HepG2 (cell line): ENCODE results near the gene CCL27. TPM values are rescaled to one million over a fixed set of nuclear protein-coding genes. Genes with fewer than 3 reads are reported as not detected.

Experiments
- CREB3 ChIP-seq: sonication (generic); formaldehyde crosslinking; IDR thresholded peaks from 2 replicates; pipeline ENCODE4 v1.5.0; 2020; ENCODE audit warnings: missing genetic modification reagents
- ELF1 ChIP-seq: sonication (generic); formaldehyde crosslinking; IDR thresholded peaks from 2 replicates; pipeline ENCODE4 v1.4.0; 2020; ENCODE audit warnings: missing genetic modification reagents
- FLYWCH1 ChIP-seq: sonication (generic); formaldehyde crosslinking; IDR thresholded peaks from 2 replicates; pipeline ENCODE4 v1.8.1; 2023; ENCODE audit warnings: mild to moderate bottlenecking, missing genetic modification reagents
- GTF3A ChIP-seq: sonication (generic); formaldehyde crosslinking; conservative IDR thresholded peaks from 2 replicates; pipeline ENCODE4 v1.4.0; 2020; ENCODE audit warnings: mild to moderate bottlenecking, missing genetic modification reagents
- IRF1 ChIP-seq: sonication (generic); formaldehyde crosslinking; IDR thresholded peaks from 2 replicates; pipeline ENCODE4 v1.4.0; 2020; ENCODE audit warnings: low read depth, mild to moderate bottlenecking, missing genetic modification reagents
- ISL2 ChIP-seq: sonication (generic); formaldehyde crosslinking; IDR thresholded peaks from 2 replicates; pipeline ENCODE4 v1.5.0; 2020; ENCODE audit warnings: missing genetic modification reagents
- MATR3 ChIP-seq: sonication (generic); formaldehyde crosslinking; IDR thresholded peaks from 2 replicates; pipeline ENCODE4 v1.4.0; 2020; ENCODE audit warnings: missing genetic modification reagents
- MAZ ChIP-seq, 2 experiments: sonication (generic) in 1 of 2; formaldehyde crosslinking in 1 of 2; IDR thresholded peaks; 2 replicates each; pipeline versions ENCODE4 v1.5.0 to v1.6.1; 2012 to 2020; ENCODE audit warnings: low read depth in 2 of 2, mild to moderate bottlenecking in 2 of 2, borderline replicate concordance in 1 of 2, improper control_type of control experiment in 1 of 2, low read length in 1 of 2, missing genetic modification reagents in 1 of 2, moderate library complexity in 1 of 2
- PAXIP1 ChIP-seq: sonication (generic); formaldehyde crosslinking; conservative IDR thresholded peaks from 2 replicates; pipeline ENCODE4 v1.4.0; 2020; ENCODE audit warnings: mild to moderate bottlenecking, missing genetic modification reagents, moderate library complexity
- RFX1 ChIP-seq: fragments of 450-650 bp; IDR thresholded peaks from 2 replicates; pipeline ENCODE4 v1.6.1; 2017
- SCMH1 ChIP-seq: sonication (generic); formaldehyde crosslinking; IDR thresholded peaks from 2 replicates; pipeline ENCODE4 v1.9.0; 2021; ENCODE audit warnings: missing genetic modification reagents, mild to moderate bottlenecking, borderline replicate concordance
- SP2 ChIP-seq: sonication (generic); formaldehyde crosslinking; IDR thresholded peaks from 2 replicates; pipeline ENCODE4 v1.5.1; 2020; ENCODE audit warnings: mild to moderate bottlenecking, missing genetic modification reagents
- ZBTB25 ChIP-seq: IDR thresholded peaks from 2 replicates; pipeline ENCODE4 v1.6.1; 2018; ENCODE audit warnings: missing genetic modification reagents
- ZNF275 ChIP-seq: sonication (generic); formaldehyde crosslinking; IDR thresholded peaks from 2 replicates; pipeline ENCODE4 v1.8.0; 2022; ENCODE audit warnings: missing genetic modification reagents, mild to moderate bottlenecking, inconsistent platforms, borderline replicate concordance
- ZNF598 ChIP-seq: sonication (generic); formaldehyde crosslinking; IDR thresholded peaks from 2 replicates; pipeline ENCODE4 v1.5.1; 2020; ENCODE audit warnings: mild to moderate bottlenecking, missing genetic modification reagents, borderline replicate concordance
- ZNF678 ChIP-seq: sonication (generic); formaldehyde crosslinking; IDR thresholded peaks from 2 replicates; pipeline ENCODE4 v1.4.0; 2020; ENCODE audit warnings: mild to moderate bottlenecking, missing genetic modification reagents
- ZXDC ChIP-seq: sonication (generic); formaldehyde crosslinking; IDR thresholded peaks from 2 replicates; pipeline ENCODE4 v1.5.0; 2020; ENCODE audit warnings: mild to moderate bottlenecking, missing genetic modification reagents
- polyA plus RNA-seq, 8 experiments: library from polyadenylated mRNA; depleted of rRNA in 3 of 8; stranded (reverse) in 7 of 8; unstranded in 1 of 8; fragments of >200 nt; fragmentation: Illumina TruSeq in 4 of 8; extraction: Trizol in 4 of 8; gene quantifications; 2 replicates each; pipeline versions ENCODE4 v1.2.1 to v1.2.3, GENCODE V29; 2011 to 2016; ENCODE audit warnings: low read depth in 4 of 8, missing spikeins in 1 of 8, mixed read lengths in 1 of 8; ENCODE audit not compliant: insufficient read depth in 1 of 8
- total RNA-seq, 5 experiments: library from RNA; depleted of rRNA; stranded (reverse); fragments of >200 nt; fragmentation: Illumina TruSeq; extraction: Trizol; gene quantifications; 2 replicates each; pipeline ENCODE4 v1.2.3, GENCODE V29; 2016; ENCODE audit warnings: low read depth in 1 of 5

The CCL27 gene
- total and polyA plus RNA-seq, 2 of the 13 experiments (the other 11 are each of a cell fraction or from before 2014, with no cell fraction given) = not detected

GRCh38 chr9:34675048-34675714 is 12.7 kb upstream of the CCL27 start (continued):
- no peak for TF ChIP-seq PAXIP1 (CRISPR knock-in tag)
- TF ChIP-seq MAZ (IDR thresholded peaks at IDR 0.05; ENCODE audit: borderline replicate concordance, low read depth, low read length) = no peak
- TF ChIP-seq MAZ (CRISPR knock-in tag; IDR thresholded peaks at IDR 0.05; ENCODE audit: low read depth) = no peak
- TF ChIP-seq ZBTB25 (CRISPR knock-in tag) = peak; percentile 75; the same call in 1 of the 2 replicates
- TF ChIP-seq CREB3 (CRISPR knock-in tag) = no peak
- no peak for TF ChIP-seq GTF3A (CRISPR knock-in tag)
- no peak for TF ChIP-seq SCMH1 (CRISPR knock-in tag)
- TF ChIP-seq RFX1 = no peak
- no peak for TF ChIP-seq ZNF275
- TF ChIP-seq ZXDC (CRISPR knock-in tag) = no peak
- TF ChIP-seq ELF1 (CRISPR knock-in tag) = no peak
- no peak for TF ChIP-seq FLYWCH1 (CRISPR knock-in tag)
- TF ChIP-seq SP2 (CRISPR knock-in tag) = no peak
- TF ChIP-seq ISL2 (CRISPR knock-in tag) = peak; percentile 44; the same call in 1 of the 2 replicates
- TF ChIP-seq IRF1 = no peak
- no peak for TF ChIP-seq ZNF678
- no peak for TF ChIP-seq MATR3
- peak; percentile 66; the same call in 1 of the 2 replicates for TF ChIP-seq ZNF598 (CRISPR knock-in tag)
